ENCODE data around the gene NME7.

NME7 gene

DNA sequence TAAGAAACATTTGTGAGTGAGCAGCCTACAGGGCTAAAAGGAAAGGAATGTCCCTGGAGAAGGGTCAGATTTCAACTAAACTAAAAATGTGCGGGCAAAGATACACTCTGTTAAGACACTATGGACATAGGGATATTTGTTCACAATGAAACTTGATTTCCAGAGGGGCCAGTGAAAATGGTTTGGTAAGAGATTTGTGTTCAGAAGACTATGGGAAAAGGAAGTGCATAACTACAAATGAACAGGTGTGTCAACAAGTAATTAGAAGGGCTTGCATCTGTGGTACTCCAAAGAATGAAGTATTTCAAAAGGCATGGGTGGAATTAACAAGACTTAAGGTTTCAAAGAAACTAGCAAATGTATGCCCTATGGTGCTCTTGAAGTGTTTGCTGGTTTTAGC is 60.4 kb downstream of the NME7 start:
- in situ Hi-C loops (cut with HindIII; ENCODE audit: low pct_ligation_motif_present, low sequenced_read_pairs) = no loop called here
- no peak overlapping the region for H3K27ac ChIP-seq
- no peak overlapping the region for H3K4me3 ChIP-seq (ENCODE audit: low read depth, low read length)
- no peak for DNase-seq
- H3K27me3 ChIP-seq (replicated peaks) = no peaks in the 10 kb centered on the region
- H3K36me3 ChIP-seq (replicated peaks) = no peaks in the 10 kb centered on the region
- TF ChIP-seq, protein P1, sequence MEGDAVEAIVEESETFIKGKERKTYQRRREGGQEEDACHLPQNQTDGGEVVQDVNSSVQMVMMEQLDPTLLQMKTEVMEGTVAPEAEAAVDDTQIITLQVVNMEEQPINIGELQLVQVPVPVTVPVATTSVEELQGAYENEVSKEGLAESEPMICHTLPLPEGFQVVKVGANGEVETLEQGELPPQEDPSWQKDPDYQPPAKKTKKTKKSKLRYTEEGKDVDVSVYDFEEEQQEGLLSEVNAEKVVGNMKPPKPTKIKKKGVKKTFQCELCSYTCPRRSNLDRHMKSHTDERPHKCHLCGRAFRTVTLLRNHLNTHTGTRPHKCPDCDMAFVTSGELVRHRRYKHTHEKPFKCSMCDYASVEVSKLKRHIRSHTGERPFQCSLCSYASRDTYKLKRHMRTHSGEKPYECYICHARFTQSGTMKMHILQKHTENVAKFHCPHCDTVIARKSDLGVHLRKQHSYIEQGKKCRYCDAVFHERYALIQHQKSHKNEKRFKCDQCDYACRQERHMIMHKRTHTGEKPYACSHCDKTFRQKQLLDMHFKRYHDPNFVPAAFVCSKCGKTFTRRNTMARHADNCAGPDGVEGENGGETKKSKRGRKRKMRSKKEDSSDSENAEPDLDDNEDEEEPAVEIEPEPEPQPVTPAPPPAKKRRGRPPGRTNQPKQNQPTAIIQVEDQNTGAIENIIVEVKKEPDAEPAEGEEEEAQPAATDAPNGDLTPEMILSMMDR (IDR thresholded peaks at IDR 0.05; ENCODE audit: low read depth, low read length, missing control alignments) = no peak

DNA sequence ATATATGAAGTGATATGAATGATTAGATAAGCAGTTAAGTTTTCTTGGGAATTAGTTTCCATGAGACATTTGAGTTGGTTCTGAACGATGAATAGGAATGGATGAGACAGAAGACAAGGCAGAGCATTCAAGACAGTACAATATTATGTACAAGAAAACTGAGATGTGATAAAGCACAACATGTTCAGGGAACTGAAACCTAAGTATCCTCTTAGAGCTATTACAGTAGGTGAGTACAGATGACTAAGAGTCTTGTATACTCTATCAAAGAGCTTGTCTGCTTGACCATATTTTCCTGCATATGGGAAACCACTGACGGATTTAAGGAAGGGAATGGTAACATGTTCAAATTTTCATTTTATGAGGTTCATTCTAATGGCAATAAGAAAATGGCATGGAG is 61.6 kb downstream of the NME7 start:
- no peaks in the 10 kb centered on the region for H3K27me3 ChIP-seq (replicated peaks)
- H3K36me3 ChIP-seq (replicated peaks) = no peaks in the 10 kb centered on the region
- TF ChIP-seq, protein P1 (IDR thresholded peaks at IDR 0.05; ENCODE audit: low read depth, low read length, missing control alignments) = no peak
- in situ Hi-C loops (cut with HindIII; ENCODE audit: low pct_ligation_motif_present, low sequenced_read_pairs) = no loop called here
- no peak for DNase-seq
- no peak overlapping the region for H3K27ac ChIP-seq
- no peak overlapping the region for H3K4me3 ChIP-seq (ENCODE audit: low read depth, low read length)

DNA sequence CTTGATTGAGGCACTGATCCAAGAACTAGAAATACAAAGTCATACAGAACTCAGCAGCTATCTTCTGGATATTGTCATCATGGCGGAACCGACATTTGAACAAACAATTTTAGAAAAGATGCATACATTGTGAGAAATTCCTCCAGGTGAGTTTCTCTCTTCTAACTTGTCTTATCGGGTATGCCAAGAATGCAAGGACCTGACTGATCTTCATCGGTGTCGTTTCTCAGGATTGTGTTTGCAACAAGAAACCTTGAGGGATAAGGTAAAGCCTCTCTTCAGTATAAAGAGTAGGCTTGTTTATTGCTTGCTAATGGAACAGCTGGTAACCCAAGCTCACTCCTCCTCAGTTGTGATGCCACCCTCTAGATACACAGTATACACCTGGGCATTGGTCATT is 62.2 kb downstream of the NME7 start:
- DNase-seq = no peak
- H3K36me3 ChIP-seq (replicated peaks) = no peaks in the 10 kb centered on the region
- H3K27ac ChIP-seq = no peak overlapping the region
- TF ChIP-seq, protein P1 (IDR thresholded peaks at IDR 0.05; ENCODE audit: low read depth, low read length, missing control alignments) = no peak
- no peaks in the 10 kb centered on the region for H3K27me3 ChIP-seq (replicated peaks)
- in situ Hi-C loops (cut with HindIII; ENCODE audit: low pct_ligation_motif_present, low sequenced_read_pairs) = no loop called here
- no peak overlapping the region for H3K4me3 ChIP-seq (ENCODE audit: low read depth, low read length)

DNA sequence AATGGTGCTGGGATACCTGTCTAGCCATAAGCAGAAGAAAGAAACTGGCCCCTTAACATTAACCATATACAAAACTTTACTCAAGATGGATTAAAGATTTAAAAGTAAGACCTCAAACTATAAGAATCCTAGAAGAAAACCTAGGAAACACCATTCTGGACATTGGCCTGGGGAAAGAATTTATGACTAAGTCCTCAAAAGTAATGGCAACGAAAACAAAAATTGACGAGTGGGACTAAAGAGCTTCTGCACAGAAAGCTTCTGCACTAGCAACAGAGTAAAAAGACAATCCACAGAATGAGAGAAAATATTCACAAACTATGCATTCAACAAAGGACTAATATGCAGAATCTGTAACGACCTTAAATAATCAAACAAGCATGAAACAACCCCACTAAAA is 66.7 kb downstream of the NME7 start:
- Histone ChIP-seq H3K27ac (no peak overlapping the region), H3K36me3 (replicated peaks) (no peaks in the 10 kb centered on the region), H3K4me3 (ENCODE audit: low read depth, low read length) (no peak overlapping the region), H3K27me3 (replicated peaks) (no peaks in the 10 kb centered on the region)
- in situ Hi-C loops (cut with HindIII; ENCODE audit: low pct_ligation_motif_present, low sequenced_read_pairs) = no loop called here
- TF ChIP-seq, protein P1 (IDR thresholded peaks at IDR 0.05; ENCODE audit: low read depth, low read length, missing control alignments) = no peak
- DNase-seq = no peak

DNA sequence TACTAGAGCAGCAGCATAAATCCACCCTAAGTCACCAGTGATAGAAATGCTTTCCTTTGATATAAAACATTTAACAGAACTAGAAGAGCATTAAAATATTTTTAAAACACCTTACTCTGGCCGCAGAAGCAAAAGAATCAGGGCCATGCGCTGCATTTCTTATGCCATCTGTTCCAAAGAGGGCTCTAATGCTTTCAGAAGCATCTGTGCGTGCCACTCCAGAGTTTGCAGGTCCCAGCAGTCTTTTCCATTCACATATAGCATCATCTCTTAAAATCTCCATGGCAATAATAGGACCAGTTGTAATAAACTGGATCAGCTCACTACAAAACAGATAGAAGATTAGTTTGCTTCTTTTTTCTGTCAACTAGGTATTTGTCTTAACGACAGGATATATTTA is 69.2 kb downstream of the NME7 start:
- Histone ChIP-seq H3K36me3 (replicated peaks) (no peaks in the 10 kb centered on the region), H3K4me3 (ENCODE audit: low read depth, low read length) (no peak overlapping the region), H3K27me3 (replicated peaks) (no peaks in the 10 kb centered on the region), H3K27ac (no peak overlapping the region)
- TF ChIP-seq, protein P1 (IDR thresholded peaks at IDR 0.05; ENCODE audit: low read depth, low read length, missing control alignments) = no peak
- in situ Hi-C loops (cut with HindIII; ENCODE audit: low pct_ligation_motif_present, low sequenced_read_pairs) = no loop called here
- no peak for DNase-seq

DNA sequence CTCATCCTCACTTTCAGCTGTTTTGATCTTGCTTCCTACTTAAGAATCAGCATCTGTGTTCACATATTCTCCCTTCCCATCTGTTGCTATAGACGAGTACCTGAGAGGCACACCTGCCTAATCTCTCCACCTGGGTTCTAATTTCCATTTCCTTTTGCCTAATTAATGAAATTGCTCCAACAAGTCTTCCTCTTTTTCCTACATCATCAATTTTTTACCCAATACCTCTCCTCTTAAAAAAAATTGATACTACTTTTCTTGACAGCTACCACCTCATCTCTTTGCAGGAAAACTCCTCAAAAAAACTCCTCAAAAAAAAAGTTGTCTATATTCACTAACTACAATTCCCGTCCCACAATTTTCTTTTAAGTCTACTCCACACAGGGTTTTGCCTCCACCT is 71.8 kb downstream of the NME7 start:
- no peaks in the 10 kb centered on the region for H3K27me3 ChIP-seq (replicated peaks)
- TF ChIP-seq, protein P1 (IDR thresholded peaks at IDR 0.05; ENCODE audit: low read depth, low read length, missing control alignments) = no peak
- in situ Hi-C loops (cut with HindIII; ENCODE audit: low pct_ligation_motif_present, low sequenced_read_pairs) = no loop called here
- no peak overlapping the region for H3K4me3 ChIP-seq (ENCODE audit: low read depth, low read length)
- H3K27ac ChIP-seq = no peak overlapping the region
- no peaks in the 10 kb centered on the region for H3K36me3 ChIP-seq (replicated peaks)
- DNase-seq = no peak

Measured in brain microvascular endothelial cell (primary cell).